T-helper 22 cell (primary cell): ENCODE results near the gene LAMA4.

Experiments used
- DNase-seq: peaks from one replicate; pipeline ENCODE4 v3.0.0-alpha.2; 2020; ENCODE audit warnings: low read depth

LAMA4 gene

GRCh38 chr6:112272799-112273198, 18.4 kb upstream of the LAMA4 start:
- no peak for DNase-seq

DNA sequence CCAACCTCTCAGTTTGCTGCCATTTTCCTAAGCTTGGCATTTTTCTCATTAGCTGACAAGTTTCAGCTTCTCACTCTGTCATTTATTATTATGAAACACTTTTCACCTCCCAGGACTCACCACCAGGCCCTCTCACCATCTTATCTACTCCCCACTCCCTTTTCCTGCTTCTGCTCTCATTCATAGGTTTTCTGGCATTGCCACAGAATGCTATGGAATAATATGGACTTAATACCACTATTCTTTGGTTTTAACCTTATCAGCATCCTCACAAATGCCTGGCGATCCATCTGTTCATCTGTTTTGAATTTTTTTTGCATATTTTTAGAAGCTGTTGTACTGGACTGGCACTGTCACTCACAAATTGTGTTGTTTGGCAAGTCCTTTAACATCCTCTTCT, 16.4 kb upstream of the LAMA4 start:
- DNase-seq, result no peak

DNA sequence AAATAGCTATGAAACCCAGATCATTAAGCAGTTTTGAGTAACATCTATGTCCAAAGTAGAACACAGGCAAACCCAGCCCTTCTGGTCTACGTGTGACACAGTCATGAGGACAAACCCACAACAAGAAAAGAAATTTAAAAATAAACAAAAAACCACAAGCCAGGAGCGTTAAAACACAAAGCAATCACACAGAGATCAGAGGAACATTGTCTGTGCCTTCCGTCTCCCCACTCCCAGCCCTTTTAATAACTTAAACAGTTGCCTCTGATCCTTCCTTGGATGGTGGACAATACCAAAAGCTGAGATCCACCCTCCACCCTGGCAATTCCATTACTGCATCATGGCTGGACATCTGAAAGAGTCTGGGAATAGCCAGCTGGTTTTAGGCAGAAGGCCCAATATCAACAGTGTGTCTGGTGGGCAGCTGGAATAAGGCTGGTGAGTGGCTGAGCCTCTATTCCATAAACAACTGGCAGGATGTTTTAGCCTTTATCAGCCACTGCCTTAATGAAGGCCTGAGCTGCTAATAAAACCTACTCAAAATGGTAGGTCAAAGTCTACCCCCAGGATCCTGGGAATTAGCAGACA, 15.7 kb upstream of the LAMA4 start:
- DNase-seq, result no peak

GRCh38 chr6:112269114-112269513, 14.7 kb upstream of the LAMA4 start:
- DNase-seq, result no peak

GRCh38 chr6:112268654-112269053, 14.3 kb upstream of the LAMA4 start:
- DNase-seq, result no peak

- no peak for DNase-seq
Observed at GRCh38 chr6:112268019-112268418, 13.7 kb upstream of the LAMA4 start.

DNA sequence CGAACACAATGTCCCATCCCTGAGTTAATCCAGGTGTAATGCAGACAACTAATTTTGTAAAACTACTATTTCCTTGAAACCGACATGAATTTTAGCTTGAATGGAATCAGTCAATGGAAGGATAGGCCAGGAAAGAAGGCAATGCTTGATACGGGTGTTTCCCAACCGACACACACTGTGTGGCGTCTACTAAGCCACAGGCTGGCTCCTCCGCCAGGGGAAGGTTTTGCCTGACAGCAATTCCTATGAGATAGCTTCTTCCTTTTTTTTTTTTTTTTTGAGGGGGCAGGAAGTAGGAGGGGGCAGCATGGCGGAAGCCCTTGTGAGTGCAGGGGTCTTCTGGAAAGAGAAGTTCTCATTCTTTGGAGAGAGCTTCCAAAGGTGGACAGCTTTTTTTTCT, 12.0 kb upstream of the LAMA4 start:
- no peak for DNase-seq

DNA sequence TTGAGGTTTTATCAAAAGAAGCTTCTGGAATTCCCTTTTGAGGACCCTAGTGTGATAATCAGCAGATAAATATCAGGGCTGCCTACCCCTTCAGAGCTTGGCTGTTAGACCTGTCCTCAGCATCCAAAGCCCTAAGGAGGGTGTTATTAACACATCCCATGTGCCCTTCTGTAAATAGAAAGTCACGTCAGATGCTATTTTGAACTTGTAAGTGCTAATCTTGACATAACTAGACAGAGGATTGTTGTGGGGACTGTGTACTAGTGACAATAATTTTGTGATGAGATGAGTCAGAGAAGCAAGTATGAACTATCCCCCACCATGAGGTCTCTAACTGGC, 4.9 kb upstream of the LAMA4 start:
- DNase-seq, result no peak

DNA sequence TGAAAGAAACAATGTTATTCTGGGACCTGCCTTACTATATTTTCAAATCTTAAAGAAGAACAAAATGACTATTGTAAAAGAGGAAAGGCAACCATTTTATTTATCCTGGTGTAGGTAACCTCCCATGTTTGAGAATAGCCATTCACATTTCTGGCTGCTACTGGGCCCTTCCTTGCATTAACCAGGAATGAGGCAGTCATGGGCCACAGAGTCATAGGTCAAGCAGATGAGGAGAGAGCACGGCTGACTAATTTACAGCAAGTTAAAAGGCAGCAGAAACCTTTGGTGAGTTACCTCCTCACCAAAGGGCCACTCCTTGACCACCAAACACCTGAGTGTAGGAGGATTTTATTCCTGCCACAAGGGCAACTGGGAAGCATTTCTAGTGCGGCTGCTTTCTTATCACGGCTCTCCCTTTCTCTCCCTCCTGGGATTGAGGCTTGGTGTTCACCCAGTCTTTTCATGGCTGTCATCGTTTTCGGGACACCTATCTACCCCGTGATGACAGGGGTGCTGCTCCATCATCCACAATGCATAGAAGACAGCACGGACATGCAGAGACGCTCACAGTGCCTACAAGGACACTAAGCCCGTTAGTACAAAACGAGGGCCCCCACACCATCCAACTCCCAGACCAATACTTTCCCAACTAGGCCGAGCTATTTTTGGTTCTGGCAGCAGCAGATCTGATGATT, 4.4 kb upstream of the LAMA4 start:
- no peak for DNase-seq

DNA sequence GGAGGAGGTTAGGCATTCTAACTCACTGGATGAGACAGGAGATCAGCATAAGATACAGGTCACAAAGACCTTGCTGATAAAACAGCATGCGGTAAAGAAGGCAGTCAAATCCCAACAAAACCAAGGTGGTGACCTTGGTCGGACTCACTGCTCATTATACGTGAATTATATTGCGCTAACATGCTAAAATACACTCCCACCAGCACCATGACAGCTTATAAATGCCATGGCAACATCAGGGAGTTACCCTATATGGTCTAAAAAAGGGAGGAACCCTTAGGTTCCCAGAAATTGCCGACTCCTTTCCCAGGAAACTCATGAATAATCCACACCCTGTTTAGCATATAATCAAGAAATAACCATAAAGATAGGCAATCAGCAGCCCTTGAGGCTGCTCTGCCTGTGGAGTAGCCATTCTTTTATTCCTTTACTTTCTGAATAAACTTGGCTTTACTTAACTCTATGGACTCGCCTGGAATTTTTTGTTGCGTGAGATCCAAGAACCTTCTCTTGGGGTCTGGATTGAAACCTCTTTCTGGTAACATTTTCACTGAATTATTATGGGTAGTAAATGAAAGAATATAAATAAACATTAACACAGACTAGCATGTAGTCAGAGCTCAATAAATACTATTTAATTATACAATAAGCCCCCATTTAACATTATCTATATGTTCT, 3.0 kb upstream of the LAMA4 start:
- DNase-seq, result no peak

DNA sequence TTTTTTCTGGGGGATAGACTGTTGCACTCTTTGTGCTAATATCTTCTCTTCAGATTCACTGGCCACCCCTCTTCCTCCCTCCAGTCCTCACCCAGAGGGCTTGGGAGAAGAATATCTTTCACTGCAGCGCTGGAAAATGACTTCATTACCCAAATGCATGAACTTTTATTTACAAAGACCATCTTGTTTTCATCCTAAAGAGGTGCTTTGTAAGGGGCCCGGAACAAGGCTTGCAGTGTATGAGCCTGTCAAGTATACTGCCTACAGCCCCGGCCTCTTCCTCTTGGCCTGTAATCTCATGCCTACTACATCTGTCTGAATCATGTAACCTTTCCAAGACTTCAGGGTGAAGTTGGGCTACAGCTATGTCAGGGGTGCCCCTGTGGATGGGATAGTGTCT, 554 bp upstream of the LAMA4 start:
- no peak for DNase-seq

GRCh38 chr6:112253498-112253840, 898 bp downstream of the LAMA4 start:
- no peak for DNase-seq

- DNase-seq, result no peak
Observed at GRCh38 chr6:112252571-112253497, 1.5 kb downstream of the LAMA4 start.

GRCh38 chr6:112251171-112251875, 3.0 kb downstream of the LAMA4 start:
- no peak for DNase-seq

- DNase-seq, result no peak
Observed at GRCh38 chr6:112249489-112249888, 4.9 kb downstream of the LAMA4 start.

DNA sequence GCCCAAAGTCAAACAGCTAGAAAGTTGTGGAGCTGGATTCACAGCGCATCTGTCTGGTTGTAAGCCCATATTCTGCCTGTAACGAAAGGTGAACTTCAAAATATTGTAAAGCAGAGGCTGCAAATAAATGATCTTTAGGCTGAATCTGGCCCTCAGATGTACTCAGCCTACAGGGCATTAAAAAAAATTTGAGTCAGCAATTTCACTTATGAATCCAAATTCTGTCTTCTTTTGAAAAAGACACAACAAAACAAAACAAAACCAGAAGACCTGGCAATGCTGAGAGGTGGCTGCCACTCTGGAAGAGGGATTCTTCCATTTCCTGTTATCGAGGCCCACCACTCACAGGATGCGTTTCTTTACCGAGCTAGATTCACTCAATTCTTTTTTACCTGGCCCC, 7.1 kb downstream of the LAMA4 start:
- DNase-seq, result no peak

GRCh38 chr6:112245511-112246203, 8.7 kb downstream of the LAMA4 start:
- no peak for DNase-seq

DNA sequence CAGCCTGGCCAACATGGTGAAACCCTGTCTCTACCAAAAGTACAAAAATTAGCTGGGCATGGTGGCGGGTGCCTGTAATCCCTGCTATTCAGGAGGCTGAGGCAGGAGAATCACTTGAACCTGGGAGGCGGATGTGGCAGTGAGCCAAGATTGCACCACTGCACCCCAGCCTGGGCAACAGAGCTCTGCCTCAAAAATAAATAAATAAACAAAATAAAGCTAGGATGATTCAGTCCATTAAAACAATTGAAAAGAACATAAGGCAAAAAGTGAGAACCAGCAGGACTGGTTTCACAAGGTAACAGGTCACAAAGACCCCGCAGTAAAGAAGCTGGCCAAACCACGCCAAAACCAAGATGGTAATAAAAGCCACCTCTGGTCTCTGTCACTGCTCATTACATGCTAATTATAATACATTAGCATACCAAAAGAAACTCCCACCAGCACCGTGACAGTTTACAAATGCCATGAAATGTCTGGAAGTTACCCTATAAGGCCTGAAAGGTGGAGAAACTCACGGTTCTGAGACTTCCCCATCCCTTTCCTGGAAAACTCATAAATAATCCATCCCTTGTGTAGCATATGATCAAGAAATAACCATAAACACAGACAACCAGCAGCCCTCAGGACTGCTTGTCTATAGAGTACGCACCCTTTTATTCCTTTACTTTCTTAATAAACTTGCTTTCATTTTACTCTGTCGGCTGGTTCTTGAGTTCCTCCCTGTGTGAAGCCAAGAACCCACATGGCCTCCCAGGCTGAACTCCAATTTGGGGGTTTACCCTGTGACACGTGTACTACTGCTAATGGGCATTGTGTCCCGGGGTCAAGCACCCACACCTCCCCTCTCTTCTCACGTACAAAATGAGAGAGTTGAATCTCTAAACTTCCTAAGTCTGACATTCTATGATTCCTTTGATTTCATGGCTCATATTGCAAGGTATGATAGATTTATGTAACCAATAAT, 10.2 kb downstream of the LAMA4 start:
- DNase-seq, result no peak

DNA sequence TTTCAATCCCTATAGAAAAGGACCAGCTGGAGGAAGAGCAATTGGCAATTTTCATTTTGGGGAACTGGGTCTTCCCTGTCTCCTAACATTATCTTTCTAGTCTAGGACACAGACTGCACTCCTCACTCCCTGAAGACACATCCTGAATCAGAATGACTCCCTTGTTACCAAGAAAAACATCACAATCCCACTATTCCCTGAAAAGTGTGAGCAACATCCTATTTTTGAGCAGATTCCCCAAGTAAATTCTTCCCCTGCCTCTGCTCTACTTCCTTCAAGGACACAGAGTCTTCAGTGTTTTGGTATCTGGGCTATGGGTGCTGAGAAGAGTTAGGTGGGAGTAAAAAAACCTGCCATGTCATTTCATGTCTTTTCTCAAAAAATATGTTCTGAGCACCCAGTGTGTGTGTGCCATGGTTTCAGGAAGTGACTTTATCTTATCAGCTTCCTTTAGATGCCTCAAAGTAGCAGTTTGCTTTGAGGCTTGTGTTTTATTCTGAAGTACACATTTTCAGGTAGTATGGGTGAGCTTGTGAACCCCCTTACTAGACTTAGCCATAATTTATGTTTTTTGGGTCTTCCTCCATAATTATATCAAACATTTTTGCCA, 12.4 kb downstream of the LAMA4 start:
- no peak for DNase-seq

- DNase-seq, result no peak
Observed at GRCh38 chr6:112237595-112237994, 16.8 kb downstream of the LAMA4 start.
